BJ (cell line): ENCODE results near the gene STON1. TPM values are rescaled to one million over a fixed set of nuclear protein-coding genes. Genes with fewer than 3 reads are reported as not detected.

ENCODE experiments used
- CTCF ChIA-PET: fragments of 350-600 bp; formaldehyde crosslinking; extraction: SDS; loops from one replicate; lab custom pipeline; 2021; ENCODE audit warnings: antibody characterized with exemption, inconsistent platforms; lab: Yijun Ruan, JAX
- POLR2A ChIA-PET: fragments of 300-600 bp; sonication (Branson Sonifier 250); formaldehyde crosslinking; extraction: SDS; loops from one replicate; lab custom pipeline; 2021; ENCODE audit warnings: antibody characterized with exemption; lab: Charles Lee
- DNase-seq: peaks from one replicate; pipeline ENCODE4 v3.0.0-alpha.2; 2011; ENCODE audit warnings: low read depth
- H3K27me3 ChIP-seq: 2 replicates; pipeline ENCODE4 v1.6.0; 2011; ENCODE audit warnings: low read length; ENCODE audit not compliant: control insufficient read depth, insufficient read depth
- H3K36me3 ChIP-seq: 2 replicates; pipeline ENCODE4 v1.5.1; 2011; ENCODE audit warnings: low read length; ENCODE audit not compliant: control insufficient read depth, insufficient read depth
- H3K4me3 ChIP-seq: 2 replicates; pipeline ENCODE4 v1.5.1; 2011; ENCODE audit warnings: low read depth, mild to moderate bottlenecking, control low read depth, low read length
- CTCF ChIP-seq: IDR thresholded peaks from 2 replicates; pipeline ENCODE4 v1.5.1; 2011; ENCODE audit warnings: low read depth, mild to moderate bottlenecking, control low read depth, inconsistent platforms, low read length, moderate library complexity; ENCODE audit not compliant: insufficient read depth
- polyA plus RNA-seq: library from polyadenylated mRNA; depleted of rRNA; stranded (reverse); fragments of >200 nt; gene quantifications from 2 replicates; pipeline ENCODE4 v1.2.3, GENCODE V29; 2011

STON1 gene
- polyA plus RNA-seq, 1 experiment: 4.0 TPM

GRCh38 chr2:48569433-48569832 is 39.5 kb downstream of the STON1 start:
- no peak for TF ChIP-seq CTCF
- ChIA-PET CTCF (interaction anchor here (0.7 to 1.3 kb wide), 2 partner anchors 8 to 18 kb away, joined by 3 to 4 read pairs; no protein-coding TSS in a partner anchor), POLR2A (no interaction called here)
- Histone ChIP-seq H3K4me3 (no peak overlapping the region), H3K36me3 (no peaks in the 10 kb centered on the region), H3K27me3 (no peaks in the 10 kb centered on the region)
- DNase-seq: no peak

- POLR2A ChIA-PET: no interaction called here
- Histone ChIP-seq H3K36me3 (no peaks in the 10 kb centered on the region), H3K4me3 (no peak overlapping the region), H3K27me3 (no peaks in the 10 kb centered on the region)
- TF ChIP-seq CTCF: no peak
- DNase-seq: no peak
- CTCF ChIA-PET: interaction anchor here (0.8 to 1.4 kb wide), 3 partner anchors 12 to 19 kb away, joined by 3 to 5 read pairs (median 3); no protein-coding TSS in a partner anchor
These were observed 42.9 kb downstream of the STON1 start for GRCh38 chr2:48572816-48573215.

GRCh38 chr2:48574353-48575287 is 44.7 kb downstream of the STON1 start:
- ChIA-PET POLR2A (no interaction called here), CTCF (no interaction called here)
- Histone ChIP-seq H3K36me3 (no peaks in the 10 kb centered on the region), H3K4me3 (no peak overlapping the region), H3K27me3 (no peaks in the 10 kb centered on the region)
- no peak for DNase-seq
- no peak for TF ChIP-seq CTCF

GRCh38 chr2:48578313-48578712 is 48.4 kb downstream of the STON1 start:
- Histone ChIP-seq H3K27me3 (no peaks in the 10 kb centered on the region), H3K36me3 (no peaks in the 10 kb centered on the region), H3K4me3 (no peak overlapping the region)
- ChIA-PET POLR2A (no interaction called here), CTCF (no interaction called here)
- no peak for TF ChIP-seq CTCF
- DNase-seq: no peak

GRCh38 chr2:48583961-48584360 is 54.0 kb downstream of the STON1 start:
- ChIA-PET POLR2A (interaction anchor here (0.7 kb wide), 1 partner anchor 1558 kb away, joined by 16 read pairs; no protein-coding TSS in a partner anchor), CTCF (interaction anchor here (0.9 kb wide), 1 partner anchor 113 kb away, joined by 3 read pairs; no protein-coding TSS in a partner anchor)
- TF ChIP-seq CTCF: no peak
- H3K27me3 ChIP-seq: no peaks in the 10 kb centered on the region
- no peaks in the 10 kb centered on the region for H3K36me3 ChIP-seq
- no peak for DNase-seq
- no peak overlapping the region for H3K4me3 ChIP-seq
